NB4 (cell line): Measurements from ENCODE around the gene BMPR1A.
"Not testable (repeated sequence)": the region's sequence is repeated elsewhere in the genome, so short reads cannot be mapped to it uniquely, and the experiment has no call there.

Experiments
- DNase-seq: peaks from one replicate; pipeline ENCODE4 v3.0.0; 2010; ENCODE audit warnings: low read depth
- H3K4me3 ChIP-seq: one replicate; pipeline ENCODE4 v1.5.1; 2011; ENCODE audit warnings: mild to moderate bottlenecking, low read depth, low read length, moderate library complexity
- CTCF ChIP-seq: IDR thresholded peaks from one replicate; pipeline ENCODE4 v1.5.1; 2012; ENCODE audit warnings: low read depth, low read length
- MAX ChIP-seq: IDR thresholded peaks from 2 replicates; pipeline ENCODE4 v1.6.1; 2011; ENCODE audit warnings: low read depth, low read length
- MYC ChIP-seq: IDR thresholded peaks from 2 replicates; pipeline ENCODE4 v1.6.1; 2011; ENCODE audit warnings: low read depth, low read length
- POLR2A ChIP-seq: IDR thresholded peaks from 2 replicates; pipeline ENCODE4 v1.6.1; 2011; ENCODE audit warnings: mild to moderate bottlenecking; ENCODE audit not compliant: insufficient read length; ENCODE audit errors: extremely low read depth

Gene BMPR1A

DNA sequence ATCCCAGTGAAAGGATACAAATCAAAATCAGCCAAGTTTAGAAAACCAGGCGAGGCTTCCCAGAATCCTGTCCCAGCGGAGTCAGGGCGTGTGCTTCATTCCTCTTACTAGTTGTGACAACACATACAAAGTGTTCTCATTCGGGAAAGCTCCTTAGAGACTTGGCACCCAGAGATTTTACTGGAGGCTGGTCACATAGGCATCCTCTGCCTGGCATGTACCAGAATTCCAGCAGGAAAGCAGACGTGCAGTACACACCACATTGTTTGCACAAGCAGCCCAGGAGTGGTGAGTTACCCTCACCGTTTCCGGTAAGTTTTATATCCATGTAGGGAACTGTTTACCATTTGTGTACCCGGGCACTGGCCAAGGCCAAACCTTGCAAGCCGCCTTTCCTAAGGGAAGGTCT lies 166.1 kb downstream of the BMPR1A start:
- no peak for DNase-seq
- no peak overlapping the region for H3K4me3 ChIP-seq
- no peak for TF ChIP-seq POLR2A
- TF ChIP-seq MAX, result no peak
- no peak for TF ChIP-seq CTCF

DNA sequence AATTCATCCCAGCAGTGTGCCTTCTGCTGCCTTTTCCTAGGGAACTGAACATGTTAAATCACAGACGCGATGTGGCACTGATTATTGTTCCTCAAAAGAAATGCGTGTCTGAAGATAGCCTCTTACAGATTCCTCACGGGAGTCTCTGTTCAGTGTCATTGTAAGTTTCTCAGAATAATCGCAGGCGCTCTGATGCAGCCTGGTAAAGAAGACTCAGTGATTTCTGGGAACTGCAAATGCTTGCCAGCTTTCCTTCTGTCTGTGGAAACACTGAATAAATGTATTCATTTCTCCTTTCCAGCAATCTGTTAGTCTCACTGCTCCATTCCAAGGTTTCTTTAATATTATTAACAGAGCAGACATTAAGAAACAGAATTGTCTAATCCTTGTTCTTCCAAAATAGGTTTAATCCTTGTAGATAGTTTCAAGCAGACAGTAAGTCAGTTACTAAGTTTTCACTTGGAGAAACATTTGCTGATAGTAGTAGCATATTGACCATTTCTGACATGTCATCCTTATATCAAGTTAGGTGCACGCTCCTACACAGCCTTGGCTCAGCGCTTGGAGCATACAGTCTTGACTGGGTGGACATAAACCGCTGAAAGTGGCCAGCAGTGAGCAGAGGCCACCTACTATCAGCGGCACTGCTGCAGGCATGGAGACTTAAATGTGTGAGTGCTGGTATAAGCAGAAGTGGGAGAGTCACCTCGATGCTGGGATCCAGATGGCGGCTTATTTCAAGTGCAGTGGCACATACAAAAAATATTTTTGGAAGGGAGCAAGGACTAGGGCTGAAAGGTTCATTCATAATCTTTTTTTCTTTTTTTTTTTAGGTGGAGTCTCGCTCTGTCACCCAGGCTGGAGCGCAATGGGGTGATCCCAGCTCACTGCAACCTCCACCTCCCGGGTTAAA lies 173.3 kb downstream of the BMPR1A start:
- DNase-seq, result no peak
- TF ChIP-seq CTCF (no peak), MAX (no peak), POLR2A (no peak), MYC (no peak)
- H3K4me3 ChIP-seq, result no peak overlapping the region

DNA sequence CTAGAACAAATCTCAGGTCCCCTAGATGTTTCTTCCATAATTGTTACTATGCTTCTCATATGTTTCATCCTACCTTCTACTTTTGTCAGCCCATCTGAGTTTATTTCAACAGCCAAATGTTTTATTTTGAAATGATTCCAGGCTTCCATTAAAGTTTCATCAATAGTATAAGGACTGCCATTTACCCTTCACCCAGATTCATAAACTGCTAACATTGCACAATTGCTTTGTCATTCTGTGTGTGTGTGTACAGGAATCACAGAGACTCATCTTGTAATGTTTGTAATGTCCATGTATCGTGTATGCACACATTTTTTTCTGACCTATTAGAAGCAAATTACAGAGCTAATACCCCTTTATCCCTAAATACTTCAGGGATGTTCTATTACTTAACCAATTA lies 175.5 kb downstream of the BMPR1A start:
- TF ChIP-seq CTCF, result no peak
- TF ChIP-seq POLR2A, result no peak
- no peak for TF ChIP-seq MAX
- TF ChIP-seq MYC, result no peak
- no peak for DNase-seq
- H3K4me3 ChIP-seq, result no peak overlapping the region

- H3K4me3 ChIP-seq, result no peak overlapping the region
- no peak for TF ChIP-seq MAX
- TF ChIP-seq POLR2A, result no peak
- TF ChIP-seq CTCF, result no peak
- TF ChIP-seq MYC, result no peak
- no peak for DNase-seq
Measured at GRCh38 chr10:86932674-86933073, 176.3 kb downstream of the BMPR1A start.

DNA sequence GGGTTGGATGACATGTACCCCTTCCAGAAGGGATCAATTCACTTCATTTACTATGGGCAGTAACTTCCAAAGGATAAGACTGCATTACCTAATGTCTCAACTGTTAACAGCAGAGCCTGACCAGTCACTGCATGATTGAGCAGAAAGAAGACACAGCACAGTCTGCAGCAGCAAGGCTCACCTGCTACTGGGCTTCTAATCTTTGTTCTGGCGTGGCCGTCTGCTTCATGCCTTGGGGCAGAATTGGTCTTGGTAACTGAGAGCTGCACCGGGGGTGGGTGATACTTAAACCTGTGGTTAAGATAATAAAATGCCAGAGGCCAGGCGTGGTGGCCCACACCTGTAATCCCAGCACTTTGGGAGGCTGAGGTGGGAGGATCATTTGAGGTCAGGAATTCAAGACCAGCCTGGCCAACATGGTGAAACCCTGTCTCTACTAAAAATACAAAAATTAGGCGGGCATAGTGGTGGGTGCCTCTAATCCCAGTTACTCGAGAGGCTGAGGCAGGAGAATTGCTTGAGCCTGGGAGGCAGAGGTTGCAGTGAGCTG lies 177.8 kb downstream of the BMPR1A start:
- DNase-seq, H3K4me3 ChIP-seq: not testable (repeated sequence)

- TF ChIP-seq MYC (no peak), POLR2A (no peak), MAX (no peak), CTCF (no peak)
- no peak overlapping the region for H3K4me3 ChIP-seq
- no peak for DNase-seq
Measured at GRCh38 chr10:86936661-86937501, 180.5 kb downstream of the BMPR1A start.
